Liver (tissue), 9 donors: ENCODE data around the gene SRSF2. TPM values are rescaled to one million over a fixed set of nuclear protein-coding genes. Genes with fewer than 3 reads are reported as not detected.

Experiments
- DNase-seq: peaks from one replicate; pipeline ENCODE4 v3.0.0-alpha.2; 2017; ENCODE audit warnings: low spot score
- H3K27ac ChIP-seq, 2 donors: one replicate each; pipeline ENCODE4 v1.7.0; 2013; ENCODE audit warnings: inconsistent platforms in 2 of 2, low read length in 2 of 2, control low read depth in 1 of 2, low read depth in 1 of 2, mild to moderate bottlenecking in 1 of 2
- H3K27me3 ChIP-seq, 4 donors: one replicate each; pipeline versions ENCODE4 v1.6.1 to v1.7.0; 2013; ENCODE audit warnings: low read length in 3 of 4, inconsistent platforms in 1 of 4, mild to moderate bottlenecking in 1 of 4, moderate library complexity in 1 of 4; ENCODE audit not compliant: control insufficient read depth in 4 of 4, insufficient read depth in 4 of 4
- H3K36me3 ChIP-seq, 4 donors: one replicate each; pipeline versions ENCODE4 v1.6.1 to v1.7.0; 2013; ENCODE audit warnings: low read length in 3 of 4, mild to moderate bottlenecking in 3 of 4, low read depth in 1 of 4, moderate library complexity in 1 of 4; ENCODE audit not compliant: control insufficient read depth in 4 of 4, insufficient read depth in 3 of 4
- H3K4me1 ChIP-seq, 4 donors: one replicate each; pipeline versions ENCODE4 v1.6.1 to v1.7.0; 2013; ENCODE audit warnings: low read length in 3 of 4, mild to moderate bottlenecking in 3 of 4, moderate library complexity in 1 of 4; ENCODE audit not compliant: control insufficient read depth in 4 of 4, insufficient read depth in 4 of 4
- H3K4me3 ChIP-seq, 3 donors: one replicate each; pipeline versions ENCODE4 v1.6.1 to v1.7.0; 2013; ENCODE audit warnings: low read length in 3 of 3, control low read depth in 1 of 3, low read depth in 1 of 3, mild to moderate bottlenecking in 1 of 3
- H3K9ac ChIP-seq, 2 donors: one replicate each; pipeline ENCODE4 v1.7.0; 2013; ENCODE audit warnings: low read length in 2 of 2, mild to moderate bottlenecking in 2 of 2, moderate library complexity in 2 of 2, control low read depth in 1 of 2, low read depth in 1 of 2
- H3K9me3 ChIP-seq, 4 donors: one replicate each; pipeline versions ENCODE4 v1.6.1 to v1.7.0; 2013; ENCODE audit warnings: low read length in 3 of 4; ENCODE audit not compliant: control insufficient read depth in 4 of 4
- ATF3 ChIP-seq: IDR thresholded peaks from 2 replicates; pipeline ENCODE4 v1.6.1; 2016; ENCODE audit warnings: antibody characterized with exemption
- CTCF ChIP-seq: fragments of 150-350 bp; IDR thresholded peaks from 2 replicates; pipeline ENCODE4 v1.5.1; 2017; ENCODE audit warnings: improper control_type of control experiment, low read depth, low read length; ENCODE audit not compliant: missing input control
- FOXA1 ChIP-seq: IDR thresholded peaks from 2 replicates; pipeline ENCODE4 v1.6.1; 2016; ENCODE audit warnings: antibody characterized with exemption
- GABPA ChIP-seq, 2 donors: IDR thresholded peaks in 1 of 2; conservative IDR thresholded peaks in 1 of 2; 2 replicates each; pipeline ENCODE4 v1.6.1; 2016; ENCODE audit warnings: antibody characterized with exemption in 2 of 2, mild to moderate bottlenecking in 1 of 2, moderate library complexity in 1 of 2
- JUND ChIP-seq, 2 donors: IDR thresholded peaks; 2 replicates each; pipeline ENCODE4 v1.6.1; 2016; ENCODE audit warnings: antibody characterized with exemption in 2 of 2
- NR2F2 ChIP-seq: IDR thresholded peaks from 2 replicates; pipeline ENCODE4 v1.6.1; 2016; ENCODE audit warnings: antibody characterized with exemption
- YY1 ChIP-seq: IDR thresholded peaks from 2 replicates; pipeline ENCODE4 v1.6.1; 2016; ENCODE audit warnings: antibody characterized with exemption, mild to moderate bottlenecking
- ZBTB33 ChIP-seq: IDR thresholded peaks from 2 replicates; pipeline ENCODE4 v1.6.1; 2016; ENCODE audit warnings: antibody characterized with exemption
- WGBS: extraction: QIAGEN DNeasy Blood & Tissue Kit; methylation state at CpG from one replicate; pipeline ENCODE4 v1.1.7; 2013; 5-methylcytosine and 5-hydroxymethylcytosine counted together
- polyA plus RNA-seq, 2 donors: library from polyadenylated mRNA; stranded (reverse) in 1 of 2; unstranded in 1 of 2; fragments of 200-250 nt in 1 of 2; fragments of >200 nt in 1 of 2; fragmentation: Nextera tagmentation in 1 of 2; extraction: Ambion mirVana in 1 of 2; gene quantifications; one replicate each; pipeline versions ENCODE4 v1.2.1 to v1.2.3, GENCODE V29; 2013 to 2015
- total RNA-seq, 2 donors: library from RNA; depleted of rRNA; stranded (reverse); fragments of >200 nt; gene quantifications; one replicate each; pipeline ENCODE4 v1.2.3, GENCODE V29; 2014
- donor health status: healthy.
- donor health status: healthy.
- donor health status: healthy.
- donor health status: healthy.
- donor health status: healthy.

The SRSF2 gene
- total and polyA plus RNA-seq, 4 donors, result 66.5 to 184 (median 150) TPM

- no peak for DNase-seq
- Histone ChIP-seq H3K9ac (no peak overlapping the region), H3K4me3 (no peak overlapping the region), H3K27ac (no peak overlapping the region), H3K27me3 (no peaks in the 10 kb centered on the region), H3K36me3 (peaks cover 0 to 22% (median 13%) of the 10 kb centered on the region in 4 donors), H3K9me3 (no peaks in the 10 kb centered on the region), H3K4me1 (no peaks in the 10 kb centered on the region)
- 94% methylated on average over 12 of the region's 12 CpGs for whole genome bisulfite sequencing
- TF ChIP-seq FOXA1 (no peak), GABPA (IDR thresholded peaks at IDR 0.05 in 1 of 2, conservative IDR thresholded peaks at IDR 0.05 in 1 of 2) (no peak), NR2F2 (no peak)
Observed at GRCh38 chr17:76781056-76781982, 44.2 kb upstream of the SRSF2 start.

GRCh38 chr17:76775021-76775600 lies 38.0 kb upstream of the SRSF2 start:
- Histone ChIP-seq H3K27me3 (no peaks in the 10 kb centered on the region), H3K9ac (no peak overlapping the region), H3K9me3 (no peaks in the 10 kb centered on the region), H3K36me3 (peaks cover 3 to 30% (median 24%) of the 10 kb centered on the region in 4 donors), H3K4me1 (no peaks in the 10 kb centered on the region), H3K27ac (no peak overlapping the region), H3K4me3 (no peak overlapping the region)
- TF ChIP-seq CTCF, result no peak
- TF ChIP-seq FOXA1, result no peak
- WGBS, result 96% methylated on average over 10 of the region's 10 CpGs
- no peak for DNase-seq

- no peak overlapping the region for H3K27ac ChIP-seq
- peaks cover 3 to 24% (median 22%) of the 10 kb centered on the region in 4 donors for H3K36me3 ChIP-seq
- no peaks in the 10 kb centered on the region for H3K9me3 ChIP-seq
- 81% methylated on average over 6 of the region's 6 CpGs for WGBS
- TF ChIP-seq ATF3 (no peak), NR2F2 (no peak), GABPA (IDR thresholded peaks at IDR 0.05 in 1 of 2, conservative IDR thresholded peaks at IDR 0.05 in 1 of 2) (no peak), YY1 (no peak), JUND (IDR thresholded peaks at IDR 0.05) (no peak), ZBTB33 (no peak)
- H3K27me3 ChIP-seq, result no peaks in the 10 kb centered on the region
- DNase-seq, result no peak
- H3K4me3 ChIP-seq, result no peak overlapping the region
- no peaks in the 10 kb centered on the region for H3K4me1 ChIP-seq
- no peak overlapping the region for H3K9ac ChIP-seq
Observed at GRCh38 chr17:76772842-76773525, 35.9 kb upstream of the SRSF2 start.
